Activated naive CD4-positive, alpha-beta T cell treated with anti-CD3 and anti-CD28 coated beads, Interleukin-2, amount 50 U/mL, for 72 hours (primary cell): ENCODE measurements around the gene NAXD. TPM values are rescaled to one million over a fixed set of nuclear protein-coding genes. Genes with fewer than 3 reads are reported as not detected.

Source experiments
- ATAC-seq, 2 donors: fragments of 150-1000 bp; cut with Tn5 transposase; 2 replicates each; pipeline ENCODE4 v1.10.0; 2021; ENCODE audit warnings: mild to moderate bottlenecking in 2 of 2, moderate library complexity in 2 of 2
- DNase-seq, 2 donors: peaks; one replicate each; pipeline ENCODE4 v3.0.0; 2021 to 2022; ENCODE audit warnings: low spot score in 2 of 2
- H3K27ac Mint-ChIP-seq, 2 donors: one replicate each; pipeline ENCODE4 v1.8.0; 2022; ENCODE audit warnings: mild to moderate bottlenecking in 2 of 2, mixed read lengths in 2 of 2
- H3K36me3 Mint-ChIP-seq, 2 donors: one replicate each; pipeline ENCODE4 v1.8.0; 2022; ENCODE audit warnings: mixed read lengths in 2 of 2
- H3K9me3 Mint-ChIP-seq, 2 donors: one replicate each; pipeline ENCODE4 v1.8.0; 2022; ENCODE audit warnings: mixed read lengths in 2 of 2
- total RNA-seq, 2 donors: library from RNA; stranded (reverse); gene quantifications; one replicate each; pipeline ENCODE4 v1.2.3, GENCODE V29; 2022

The NAXD gene
- total RNA-seq, 2 donors from 2014 or later: 19.7 to 24.8 TPM

DNA sequence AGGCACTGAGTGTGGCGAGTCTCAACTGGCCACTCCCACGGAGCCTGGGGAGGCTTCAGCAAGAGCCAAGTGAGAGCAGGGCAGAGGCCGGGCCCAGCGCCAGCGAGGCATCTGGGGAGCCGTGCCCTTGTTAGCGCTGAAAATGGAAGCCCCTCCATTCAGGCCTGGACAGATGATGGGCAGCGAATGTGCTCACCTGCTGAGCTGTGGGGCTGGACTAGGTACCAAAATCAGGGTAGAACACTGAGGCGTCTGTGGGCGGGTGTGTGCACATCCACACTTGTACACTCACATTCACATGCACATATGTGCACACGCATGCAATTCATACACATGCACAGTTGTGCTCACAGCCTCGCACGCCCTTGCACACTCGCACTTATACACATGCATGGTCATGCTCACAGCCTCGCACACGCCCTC is 20.7 kb downstream of the NAXD start:
- no peaks in the 10 kb centered on the region for H3K9me3 Mint-ChIP-seq
- peaks cover 5 to 11% of the 10 kb centered on the region in 2 donors for H3K36me3 Mint-ChIP-seq
- peak overlapping the region in 1 of 2 donors; percentile 15 for H3K27ac Mint-ChIP-seq
- ATAC-seq (no peak), DNase-seq (no peak)

DNA sequence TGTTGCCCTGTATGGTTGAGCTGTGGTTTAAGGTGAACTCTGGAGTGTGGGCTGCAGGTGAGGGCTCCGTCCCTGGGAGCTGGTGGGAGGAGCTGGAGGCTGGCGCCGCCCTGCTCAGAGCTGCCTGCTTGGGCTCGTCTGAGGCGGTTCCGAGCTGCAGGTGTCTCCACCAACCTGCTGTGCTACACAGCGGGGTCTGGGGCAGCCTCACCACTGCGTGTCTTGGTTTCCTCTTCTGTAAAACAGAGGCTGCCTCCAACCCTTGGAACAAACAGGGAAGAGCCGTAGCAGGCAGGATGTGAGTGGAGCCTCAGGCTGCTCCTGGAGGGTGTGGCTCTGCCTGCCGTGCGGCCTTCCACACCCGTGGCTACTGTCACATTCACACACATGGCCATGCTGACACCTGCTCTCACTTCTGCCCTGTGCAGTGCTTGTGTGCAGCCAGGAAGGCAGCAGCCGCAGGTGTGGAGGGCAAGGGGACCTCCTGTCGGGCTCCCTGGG is 21.4 kb downstream of the NAXD start:
- Mint-ChIP-seq H3K36me3 (peaks cover 5 to 11% of the 10 kb centered on the region in 2 donors), H3K9me3 (no peaks in the 10 kb centered on the region), H3K27ac (peak overlapping the region in 1 of 2 donors; percentile 68)
- ATAC-seq (peak in 1 of 2 donors; percentile 37), DNase-seq (no peak)

GRCh38 chr13:110637275-110637674 is 21.9 kb downstream of the NAXD start:
- H3K36me3 Mint-ChIP-seq: peaks cover 5 to 6% of the 10 kb centered on the region in 2 donors
- DNase-seq: no peak
- ATAC-seq: no peak
- peak overlapping the region in 1 of 2 donors; percentile 68 for H3K27ac Mint-ChIP-seq
- no peaks in the 10 kb centered on the region for H3K9me3 Mint-ChIP-seq

DNA sequence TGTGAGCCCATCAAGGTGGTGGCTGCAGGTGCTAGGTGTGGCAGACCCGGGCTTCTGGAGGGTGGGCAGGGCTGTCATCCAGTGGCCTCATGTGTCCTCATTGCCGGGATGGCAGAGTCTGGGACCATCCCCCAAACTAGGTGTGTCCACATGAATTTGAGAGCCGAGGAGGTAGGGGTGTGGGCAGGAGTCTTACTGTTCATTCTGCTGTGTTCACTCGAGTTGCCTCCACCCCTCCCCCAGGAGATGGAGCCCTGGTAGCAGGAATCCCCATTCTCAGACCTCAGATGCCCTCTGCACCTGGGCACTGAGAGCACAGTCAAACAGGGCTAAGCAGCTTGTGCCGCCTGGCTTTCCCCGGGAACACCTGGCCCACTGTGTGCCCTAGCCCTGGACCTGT is 22.4 kb downstream of the NAXD start:
- Mint-ChIP-seq H3K27ac (no peak overlapping the region), H3K36me3 (peaks cover 5% of the 10 kb centered on the region in 2 donors), H3K9me3 (no peaks in the 10 kb centered on the region)
- ATAC-seq (no peak), DNase-seq (no peak)

GRCh38 chr13:110638257-110638656 is 22.9 kb downstream of the NAXD start:
- ATAC-seq (no peak), DNase-seq (no peak)
- peaks cover 5% of the 10 kb centered on the region in 2 donors for H3K36me3 Mint-ChIP-seq
- H3K9me3 Mint-ChIP-seq: no peaks in the 10 kb centered on the region
- H3K27ac Mint-ChIP-seq: no peak overlapping the region

DNA sequence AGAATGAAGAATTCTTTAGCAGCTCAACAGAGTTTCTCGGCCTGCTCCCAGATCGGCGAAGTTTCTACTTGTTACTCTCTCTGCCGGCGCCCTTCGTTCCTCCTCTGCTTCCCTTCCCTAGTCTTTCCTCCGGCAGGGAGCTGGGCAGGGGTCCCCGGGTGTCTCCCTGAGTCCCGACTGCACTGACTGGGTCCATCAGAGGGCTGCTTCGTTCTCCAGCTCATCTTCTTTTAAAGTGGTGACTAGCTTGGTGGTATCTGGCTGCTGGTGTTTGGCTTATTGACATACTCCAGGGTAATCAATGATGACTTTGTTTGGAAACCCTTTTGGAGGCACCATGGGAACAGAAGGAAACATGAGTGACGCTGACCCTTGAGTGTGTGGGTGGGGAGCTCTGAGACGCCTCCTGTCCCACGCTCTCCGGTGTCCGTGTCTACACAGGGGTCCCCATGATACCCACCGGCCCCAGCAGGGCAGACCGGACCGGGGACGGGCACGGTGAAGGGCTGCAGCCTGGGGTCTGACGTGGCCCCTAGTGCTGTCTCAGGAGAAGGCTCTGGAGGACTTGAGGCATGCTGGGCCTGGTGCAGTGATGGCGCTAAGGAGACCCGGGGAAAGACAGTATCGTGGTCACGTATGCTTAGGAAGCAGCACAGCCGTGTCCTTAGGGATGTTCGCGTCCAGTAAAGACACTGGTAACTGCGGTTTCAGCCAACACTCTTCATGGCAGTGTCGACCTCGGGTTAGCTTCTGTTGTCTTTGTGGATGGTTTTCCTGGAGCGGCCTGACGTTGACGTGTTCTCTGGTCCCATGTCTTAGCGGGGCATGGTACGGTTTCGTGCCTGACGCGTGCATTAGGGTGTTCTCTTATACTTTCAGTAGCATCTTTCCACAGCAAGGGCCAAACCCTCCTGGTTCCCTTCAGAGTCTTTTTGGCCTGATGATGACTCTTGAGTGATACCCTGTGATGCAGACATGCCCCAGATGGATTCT is 23.8 kb downstream of the NAXD start:
- Mint-ChIP-seq H3K36me3 (peaks cover 5% of the 10 kb centered on the region in 2 donors), H3K27ac (peak overlapping the region; percentile 61 to 77), H3K9me3 (no peaks in the 10 kb centered on the region)
- ATAC-seq: no peak
- no peak for DNase-seq

- Mint-ChIP-seq H3K9me3 (no peaks in the 10 kb centered on the region), H3K36me3 (peaks cover 5% of the 10 kb centered on the region in 2 donors), H3K27ac (peak overlapping the region; percentile 22 to 77)
- DNase-seq: no peak
- ATAC-seq: no peak
Observed at GRCh38 chr13:110639935-110640334, 24.6 kb downstream of the NAXD start.

DNA sequence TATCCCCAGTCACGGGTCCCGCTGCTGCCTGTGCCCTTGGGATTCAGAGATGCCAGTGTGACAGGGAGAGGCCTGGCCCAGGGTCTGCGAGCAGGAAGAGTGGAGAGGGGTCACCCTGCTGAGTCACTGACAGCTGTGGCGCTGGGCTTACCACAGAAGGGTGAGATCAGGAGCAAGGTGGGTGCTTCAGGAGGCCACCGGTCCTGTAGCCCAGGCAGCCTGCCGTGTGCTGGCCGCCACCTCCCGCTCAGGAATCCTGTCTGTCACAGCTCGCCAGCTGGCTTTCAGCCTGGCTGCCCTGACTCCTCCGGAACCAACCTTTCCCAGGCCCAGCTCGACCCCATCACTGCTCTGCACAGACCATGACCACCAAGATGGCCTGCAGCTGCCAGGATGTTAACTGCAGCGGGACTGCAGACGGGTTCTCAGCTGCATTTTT is 25.3 kb downstream of the NAXD start:
- H3K27ac Mint-ChIP-seq: peak overlapping the region; percentile 60 to 77
- peaks cover 5% of the 10 kb centered on the region in 2 donors for H3K36me3 Mint-ChIP-seq

GRCh38 chr13:110641055-110642015 is 26.0 kb downstream of the NAXD start:
- ATAC-seq: no peak
- H3K36me3 Mint-ChIP-seq: peaks cover 5% of the 10 kb centered on the region in 2 donors
- DNase-seq: no peak
- peak overlapping the region in 1 of 2 donors; percentile 77 for H3K27ac Mint-ChIP-seq
- H3K9me3 Mint-ChIP-seq: no peaks in the 10 kb centered on the region

More for the DNA sequence above, 25.3 kb downstream of the NAXD start:
- DNase-seq (no peak), ATAC-seq (no peak)
- no peaks in the 10 kb centered on the region for H3K9me3 Mint-ChIP-seq

GRCh38 chr13:110642291-110642981 is 27.1 kb downstream of the NAXD start:
- DNase-seq (no peak), ATAC-seq (no peak)
- H3K36me3 Mint-ChIP-seq: peaks cover 5% of the 10 kb centered on the region in 2 donors
- peak overlapping the region in 1 of 2 donors; percentile 50 for H3K27ac Mint-ChIP-seq
- H3K9me3 Mint-ChIP-seq: no peaks in the 10 kb centered on the region

- Mint-ChIP-seq H3K36me3 (peaks cover 5% of the 10 kb centered on the region in 2 donors), H3K27ac (peak overlapping the region in 1 of 2 donors; percentile 29), H3K9me3 (no peaks in the 10 kb centered on the region)
- ATAC-seq (no peak), DNase-seq (no peak)
Observed at GRCh38 chr13:110643324-110643723, 28.0 kb downstream of the NAXD start.

GRCh38 chr13:110643768-110644421 is 28.6 kb downstream of the NAXD start:
- peak overlapping the region in 1 of 2 donors; percentile 29 for H3K27ac Mint-ChIP-seq
- H3K9me3 Mint-ChIP-seq: no peaks in the 10 kb centered on the region
- H3K36me3 Mint-ChIP-seq: peaks cover 3 to 4% of the 10 kb centered on the region in 2 donors
- ATAC-seq: no peak
- DNase-seq: no peak

DNA sequence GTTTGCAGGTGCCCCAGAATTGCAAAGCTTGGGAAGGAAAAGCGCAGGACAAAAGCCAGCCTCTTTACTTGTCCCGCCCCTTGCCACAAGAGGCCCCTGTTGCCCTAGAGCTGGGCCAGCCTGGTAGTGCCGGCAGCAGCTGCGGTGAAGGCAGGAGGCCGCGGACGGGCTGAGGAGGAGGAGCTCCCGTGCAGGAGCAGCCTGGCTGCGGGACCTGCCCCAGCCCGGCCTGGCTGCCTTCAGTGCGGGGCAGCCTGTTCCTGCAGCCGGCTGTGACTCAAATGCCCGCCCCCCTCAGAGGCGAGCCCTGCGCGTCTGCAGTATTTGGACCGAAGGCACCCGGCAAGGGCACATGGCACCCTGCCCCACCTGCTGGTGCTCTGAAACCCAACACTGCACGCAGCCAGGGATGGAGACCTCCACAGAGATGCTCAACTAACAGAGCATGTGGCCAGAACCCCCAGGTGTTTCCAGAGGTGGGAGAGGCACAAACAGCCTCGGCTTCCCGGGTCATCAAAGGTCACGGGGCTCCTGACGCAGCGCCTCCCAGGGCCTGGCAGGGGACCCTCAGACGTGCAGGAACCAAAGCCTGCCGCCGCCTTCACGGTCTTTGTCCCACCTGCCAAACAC is 29.7 kb downstream of the NAXD start:
- Mint-ChIP-seq H3K27ac (no peak overlapping the region), H3K9me3 (no peaks in the 10 kb centered on the region), H3K36me3 (peaks cover 0 to 6% of the 10 kb centered on the region in 2 donors)
- DNase-seq: peak in 1 of 2 donors; percentile 22
- peak; percentile 68 to 74 for ATAC-seq

- H3K9me3 Mint-ChIP-seq: no peaks in the 10 kb centered on the region
- peaks cover 0 to 6% of the 10 kb centered on the region in 2 donors for H3K36me3 Mint-ChIP-seq
- ATAC-seq: no peak
- H3K27ac Mint-ChIP-seq: no peak overlapping the region
- no peak for DNase-seq
Observed at GRCh38 chr13:110645750-110646149, 30.4 kb downstream of the NAXD start.
